ENCODE results near the gene CC2D2B. TPM values are rescaled to one million over a fixed set of nuclear protein-coding genes. Genes with fewer than 3 reads are reported as not detected.
"Not testable (repeated sequence)": the region's sequence is repeated elsewhere in the genome, so short reads cannot be mapped to it uniquely, and the experiment has no call there.

The CC2D2B gene, protein sequence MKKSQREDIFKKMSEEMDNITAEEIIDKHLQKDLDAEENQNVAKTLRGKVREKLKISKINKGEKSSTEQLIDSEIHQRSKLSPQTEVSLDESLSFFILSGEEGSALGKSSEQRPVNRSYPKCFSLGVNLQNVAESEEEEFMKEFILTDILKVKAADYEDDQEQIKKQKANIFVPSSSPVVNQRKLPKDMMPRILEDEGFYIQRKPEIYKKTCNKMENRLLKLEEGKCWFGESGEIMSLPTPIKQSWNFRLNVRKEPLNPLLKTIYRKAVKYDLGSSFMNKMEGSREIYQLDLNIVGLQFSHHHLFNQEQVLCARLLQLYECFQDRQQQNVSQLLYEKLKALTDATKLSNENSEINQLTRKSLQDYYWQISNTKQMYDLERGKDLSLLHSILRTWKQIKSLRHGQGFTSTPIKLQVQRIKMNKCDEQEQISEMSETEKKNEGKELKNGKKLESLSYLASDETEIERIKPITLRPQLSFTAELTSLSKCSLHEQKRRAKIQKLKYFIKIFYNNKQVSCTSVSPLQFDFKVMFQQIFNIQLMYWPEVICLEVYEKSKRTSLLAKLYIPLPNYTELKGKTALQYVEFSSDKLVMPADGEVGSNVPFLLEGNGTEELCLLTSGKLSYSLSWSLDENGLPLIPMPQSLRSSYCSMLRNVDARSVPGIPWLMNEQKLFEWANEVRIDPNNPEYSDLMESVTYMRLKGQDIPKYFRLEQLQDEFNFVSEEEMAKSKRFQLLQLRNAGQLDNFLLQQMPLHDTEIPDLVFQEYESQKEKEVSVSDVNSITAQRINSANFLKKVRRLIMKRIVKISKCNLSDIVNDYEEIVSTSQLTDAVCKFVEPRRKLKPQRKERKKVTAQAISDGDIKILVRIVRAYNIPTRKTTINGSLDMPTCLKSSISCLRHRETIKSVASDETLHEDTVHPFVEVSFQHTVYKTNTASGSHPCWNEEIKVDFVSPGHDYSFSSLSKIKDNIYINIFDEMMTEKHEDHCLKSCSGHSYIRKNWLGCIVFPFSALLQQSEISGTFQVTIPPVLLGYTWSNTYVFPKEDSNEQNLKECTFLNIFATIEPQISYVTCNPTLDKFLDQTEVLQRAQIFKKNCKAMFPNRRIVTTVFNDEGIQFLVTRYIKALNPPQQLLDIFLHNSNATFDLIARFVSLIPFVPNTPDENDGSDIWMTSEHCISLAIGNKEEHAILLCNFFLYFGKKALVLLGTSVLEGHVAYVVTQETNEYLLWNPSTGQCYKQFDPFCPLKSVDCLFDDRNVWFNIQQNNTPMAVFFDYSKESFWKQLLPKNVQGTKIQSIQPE (N-terminal part only)
- 1 to 10 TPM in 3 of 4 donors, under 1 TPM in 1; 0.91 to 2.4 (median 1.3) TPM for polyA plus RNA-seq (ENCODE audit: insufficient read length in 4 of 4)

- DNase-seq (ENCODE audit: low read depth in 4 of 4, low spot score in 3 of 4) = peak; percentile 67 to 79 (median 71)
Observed at GRCh38 chr10:95907456-95908253, at the start of gene CC2D2B. TSS of gene CC2D2B (plus strand) at chr10:95907975. CDS start at chr10:95911324, 3,349 bp downstream.

- DNase-seq (ENCODE audit: low read depth in 4 of 4, low spot score in 3 of 4) = no peak
Observed at GRCh38 chr10:95860166-95860940, 47.4 kb upstream of the CC2D2B start.

GRCh38 chr10:95861386-95861785, 46.4 kb upstream of the CC2D2B start:
- no peak for DNase-seq (ENCODE audit: low read depth in 4 of 4, low spot score in 3 of 4)

DNA sequence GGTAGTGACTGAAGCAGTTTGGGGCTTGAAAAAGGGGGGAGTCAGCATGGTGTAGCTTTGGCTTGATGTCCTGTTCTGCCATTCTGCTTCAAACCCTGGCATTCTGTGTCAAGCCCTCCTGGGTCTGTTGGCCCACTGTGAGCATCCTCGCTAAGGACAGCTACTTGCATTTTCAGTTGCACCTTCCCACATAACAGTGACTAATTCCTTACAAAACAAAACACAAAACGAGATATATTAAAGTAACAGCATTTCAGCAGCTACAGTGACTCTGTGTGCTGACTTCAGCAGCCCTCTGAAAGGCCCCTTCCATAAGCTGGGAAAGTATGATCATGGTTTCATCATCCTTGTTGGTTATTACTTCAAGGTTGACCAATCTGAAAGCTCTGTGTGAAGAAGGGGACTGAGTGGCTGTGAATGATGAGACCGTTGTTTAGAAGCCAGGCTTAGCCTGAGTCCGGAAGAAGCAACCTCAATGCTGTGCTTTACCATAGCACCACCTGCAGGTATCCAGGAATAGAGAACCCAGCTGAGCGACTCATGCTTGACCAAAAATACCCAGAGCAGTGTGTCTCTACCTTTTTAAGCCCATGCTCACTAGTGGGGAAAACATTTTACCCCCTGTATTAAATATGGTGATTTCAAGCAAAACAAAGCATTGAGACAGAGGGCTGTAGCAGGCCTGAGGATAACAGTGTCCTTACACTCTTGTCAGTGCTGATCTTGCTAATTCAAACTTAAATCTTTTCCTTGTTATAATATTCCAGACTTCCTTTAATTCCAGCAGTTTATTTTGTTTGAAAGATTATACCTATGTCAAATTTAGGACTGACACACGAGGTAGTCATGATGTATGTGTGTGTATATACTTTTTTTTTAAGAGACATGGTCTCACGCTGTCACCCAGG, 42.6 kb upstream of the CC2D2B start:
- no peak for DNase-seq (ENCODE audit: low read depth in 4 of 4, low spot score in 3 of 4)

GRCh38 chr10:95865814-95866466, 41.8 kb upstream of the CC2D2B start:
- no peak for DNase-seq (ENCODE audit: low read depth in 4 of 4, low spot score in 3 of 4)

- no peak for DNase-seq (ENCODE audit: low read depth in 4 of 4, low spot score in 3 of 4)
Observed at GRCh38 chr10:95866467-95866842, 41.3 kb upstream of the CC2D2B start.

GRCh38 chr10:95867866-95868265, 39.9 kb upstream of the CC2D2B start:
- no peak for DNase-seq (ENCODE audit: low read depth in 4 of 4, low spot score in 3 of 4)

- no peak for DNase-seq (ENCODE audit: low read depth in 4 of 4, low spot score in 3 of 4)
Observed at GRCh38 chr10:95872158-95872711, 35.5 kb upstream of the CC2D2B start.

GRCh38 chr10:95873139-95873538, 34.6 kb upstream of the CC2D2B start:
- no peak for DNase-seq (ENCODE audit: low read depth in 4 of 4, low spot score in 3 of 4)

- DNase-seq (ENCODE audit: low read depth in 4 of 4, low spot score in 3 of 4) = no peak
Observed at GRCh38 chr10:95873651-95874050, 34.1 kb upstream of the CC2D2B start.

DNA sequence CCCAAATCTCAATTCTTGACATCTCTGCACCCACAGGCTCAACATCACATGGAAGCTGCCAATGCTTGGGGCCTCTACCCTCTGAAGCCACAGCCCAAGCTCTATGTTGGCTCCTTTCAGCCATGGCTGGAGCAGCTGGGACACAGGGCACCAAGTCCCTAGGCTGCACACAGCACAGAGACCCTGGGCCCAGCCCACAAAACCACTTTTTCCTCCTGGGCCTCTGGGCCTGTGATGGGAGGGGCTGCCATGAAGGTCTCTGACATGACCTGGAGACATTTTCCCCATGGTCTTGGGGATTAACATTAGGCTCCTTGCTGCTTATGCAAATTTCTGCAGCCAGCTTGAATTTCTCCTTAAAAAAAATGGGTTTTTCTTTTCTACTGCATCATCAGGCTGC, 33.0 kb upstream of the CC2D2B start:
- not testable (repeated sequence) for DNase-seq (ENCODE audit: low read depth in 4 of 4, low spot score in 3 of 4)

DNA sequence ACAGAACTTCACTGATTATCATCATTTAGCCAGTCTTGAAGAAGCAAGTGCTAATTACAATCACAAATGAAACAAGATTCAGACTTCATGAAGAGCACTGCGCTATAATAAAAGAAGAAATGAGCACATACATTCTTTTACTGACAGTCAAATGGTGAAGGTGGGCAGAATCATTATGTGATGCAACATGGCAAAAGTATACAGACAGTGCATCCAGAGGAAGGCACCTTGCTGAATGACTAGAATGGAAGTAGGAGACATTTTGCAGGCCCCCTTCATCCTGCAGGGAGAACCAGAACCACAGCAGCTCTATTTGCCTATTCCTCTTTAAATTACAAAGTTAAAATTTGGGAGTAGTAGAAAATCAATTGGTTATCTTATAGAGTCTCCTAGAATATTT, 31.0 kb upstream of the CC2D2B start:
- DNase-seq (ENCODE audit: low read depth in 4 of 4, low spot score in 3 of 4) = no peak

DNA sequence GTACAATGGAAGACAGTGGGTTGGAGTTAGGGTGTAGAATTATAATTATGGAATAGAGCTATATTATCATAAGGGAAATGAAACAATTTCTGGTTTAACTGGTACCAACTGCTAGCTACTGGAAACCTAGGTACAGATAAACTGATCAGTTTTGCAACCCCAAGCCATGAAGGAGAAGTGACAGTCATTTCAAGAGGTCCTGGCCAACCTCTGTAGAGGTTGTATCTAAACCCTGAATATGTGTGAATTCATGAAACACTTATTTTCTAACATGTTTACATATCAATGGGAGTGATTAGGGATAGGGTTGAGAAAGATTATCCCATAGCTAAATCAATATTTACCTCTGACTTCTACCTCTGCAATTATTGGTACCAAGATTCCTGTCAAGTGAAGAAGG, 29.9 kb upstream of the CC2D2B start:
- DNase-seq (ENCODE audit: low read depth in 4 of 4, low spot score in 3 of 4) = no peak

DNA sequence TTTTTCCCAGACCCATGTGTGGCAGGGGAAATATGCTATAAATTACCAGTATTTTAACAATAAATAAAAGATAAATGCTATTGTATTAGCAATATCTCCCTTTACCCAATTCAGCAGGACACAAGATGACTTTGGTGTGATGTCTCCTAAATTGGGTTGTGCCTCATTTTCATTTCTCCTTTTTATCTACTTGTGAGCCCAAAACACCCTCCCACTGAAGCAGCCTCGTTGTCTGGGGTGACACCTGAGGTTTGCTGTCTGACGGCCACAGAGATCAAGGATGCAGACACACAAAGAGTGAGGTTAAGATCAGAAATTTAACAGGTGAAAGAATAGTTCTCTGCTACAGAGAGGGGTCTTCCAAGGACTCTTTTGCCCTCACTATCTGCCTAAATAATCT, 27.1 kb upstream of the CC2D2B start:
- no peak for DNase-seq (ENCODE audit: low read depth in 4 of 4, low spot score in 3 of 4)

GRCh38 chr10:95881316-95881715, 26.5 kb upstream of the CC2D2B start:
- peak in 2 of 4 donors; percentile 4 to 5 for DNase-seq (ENCODE audit: low read depth in 4 of 4, low spot score in 3 of 4)

DNA sequence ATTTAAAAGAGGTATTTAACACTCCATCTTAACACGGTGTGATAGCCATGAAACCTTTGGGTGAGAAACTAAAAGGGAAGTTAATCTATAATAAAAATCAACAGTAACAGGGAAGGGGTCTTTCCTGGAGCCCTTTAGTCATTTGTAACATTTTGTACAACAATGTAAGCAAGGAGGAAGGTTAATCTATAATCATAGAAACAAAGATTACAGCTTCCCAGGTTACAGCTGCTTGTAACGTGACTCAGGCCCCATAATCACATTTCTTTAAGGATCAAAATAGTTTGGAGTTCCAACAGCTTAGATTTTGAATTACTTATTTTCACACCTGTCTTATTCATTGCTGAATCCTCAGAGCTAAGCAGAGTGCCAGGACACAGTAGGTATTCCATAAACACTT, 17.9 kb upstream of the CC2D2B start:
- DNase-seq (ENCODE audit: low read depth in 4 of 4, low spot score in 3 of 4) = no peak

All from left renal pelvis (tissue), 4 donors.